ENCODE measurements around the gene ITGB2.

Gene ITGB2

DNA sequence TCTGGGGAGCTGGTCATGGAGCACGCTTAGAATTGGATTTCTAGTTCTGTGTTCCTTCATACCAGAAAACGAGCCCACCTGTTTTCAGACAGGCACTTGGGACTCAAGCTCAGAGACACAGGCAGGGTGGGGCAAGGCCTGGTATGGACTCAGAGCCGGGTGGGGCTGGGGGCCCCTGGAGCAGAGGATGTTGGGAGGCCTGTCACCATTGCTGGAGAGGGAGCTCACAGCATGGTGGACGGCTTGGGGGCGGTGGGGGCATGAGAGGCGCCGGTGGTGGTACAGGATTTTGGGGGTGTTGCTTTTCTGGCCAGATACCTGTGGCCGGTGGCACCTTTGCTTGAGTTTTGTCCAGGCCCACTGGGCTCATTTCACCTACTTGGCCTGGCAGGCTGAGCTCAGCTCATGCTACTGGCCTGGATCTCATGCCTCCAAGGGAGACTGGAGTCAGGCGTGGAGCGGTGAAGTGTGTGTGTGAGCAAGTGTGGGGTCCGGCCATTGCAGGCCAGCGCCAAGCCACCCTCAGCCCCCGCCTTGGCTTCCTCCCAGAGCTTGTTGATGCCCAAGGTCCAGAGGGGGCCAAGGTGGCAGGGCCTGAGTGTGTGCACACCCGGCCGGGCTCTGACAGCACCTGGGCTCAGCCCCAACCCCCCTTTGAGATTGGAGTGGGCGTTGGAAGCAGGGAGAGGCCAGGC is 27.9 kb upstream of the ITGB2 start:
- H3K9me3 Mint-ChIP-seq = no peaks in the 10 kb centered on the region
- H3K4me1 Mint-ChIP-seq = peaks cover 7% of the 10 kb centered on the region
- peaks cover 10% of the 10 kb centered on the region for H3K36me3 Mint-ChIP-seq (ENCODE audit: low read depth)

GRCh38 chr21:44947930-44948331 is 27.2 kb upstream of the ITGB2 start:
- Mint-ChIP-seq H3K9me3 (no peaks in the 10 kb centered on the region), H3K4me1 (peaks cover 6% of the 10 kb centered on the region), H3K36me3 (ENCODE audit: low read depth) (peaks cover 10% of the 10 kb centered on the region), H3K4me3 (no peak overlapping the region), H3K27me3 (ENCODE audit: low read depth) (no peaks in the 10 kb centered on the region), H3K27ac (no peak overlapping the region)
- no peak for TF ChIP-seq CTCF (IDR thresholded peaks at IDR 0.05; ENCODE audit: unreplicated experiment in 3 of 3)

More for the DNA sequence above, 27.9 kb upstream of the ITGB2 start:
- Mint-ChIP-seq H3K27ac (no peak overlapping the region), H3K4me3 (no peak overlapping the region), H3K27me3 (ENCODE audit: low read depth) (no peaks in the 10 kb centered on the region)
- no peak for TF ChIP-seq CTCF (IDR thresholded peaks at IDR 0.05; ENCODE audit: unreplicated experiment in 3 of 3)

DNA sequence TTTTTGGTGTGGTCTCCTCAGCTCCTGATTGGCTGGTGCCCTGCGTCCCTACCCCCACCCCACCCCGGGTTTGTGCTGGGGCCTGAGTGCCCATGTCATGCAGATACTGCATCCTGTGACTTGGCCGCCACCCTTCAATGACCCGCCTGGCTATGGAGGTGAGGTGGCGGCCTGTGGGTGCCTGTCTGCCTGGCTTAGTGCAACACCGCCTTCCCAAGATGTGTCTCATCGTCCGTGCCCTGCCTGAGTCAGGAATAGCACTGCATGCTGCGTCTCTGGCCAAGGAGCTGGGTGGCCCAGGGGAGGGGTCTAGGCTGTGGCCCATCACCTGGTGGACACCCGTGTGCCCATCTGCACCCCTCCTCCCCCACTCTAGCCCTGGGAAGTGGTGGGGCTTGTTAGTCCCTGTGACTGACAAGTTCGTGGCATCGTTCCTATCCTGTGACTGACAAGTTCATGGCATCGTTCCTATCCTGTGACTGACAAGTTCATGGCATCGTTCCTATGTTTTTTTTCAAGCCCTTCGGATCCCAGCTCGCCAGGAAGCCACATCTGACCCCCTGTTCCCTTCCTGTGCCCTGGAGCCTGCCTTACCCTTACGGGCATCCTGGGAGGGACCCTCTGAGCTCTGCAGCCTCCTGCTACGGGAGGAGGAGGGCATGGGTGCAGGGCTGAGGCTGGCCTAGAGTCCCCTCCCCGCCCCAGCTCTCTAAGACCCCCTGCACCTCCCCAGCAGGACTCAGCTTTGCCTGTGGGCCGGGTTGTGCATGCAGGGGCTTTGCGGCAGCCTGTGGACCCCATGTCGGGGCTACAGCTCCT is 26.6 kb upstream of the ITGB2 start:
- H3K4me3 Mint-ChIP-seq = no peak overlapping the region
- no peaks in the 10 kb centered on the region for H3K9me3 Mint-ChIP-seq
- peaks cover 10% of the 10 kb centered on the region for H3K36me3 Mint-ChIP-seq (ENCODE audit: low read depth)
- TF ChIP-seq CTCF (IDR thresholded peaks at IDR 0.05; ENCODE audit: unreplicated experiment in 3 of 3) = no peak
- peaks cover 2% of the 10 kb centered on the region for H3K4me1 Mint-ChIP-seq
- H3K27me3 Mint-ChIP-seq (ENCODE audit: low read depth) = no peaks in the 10 kb centered on the region
- H3K27ac Mint-ChIP-seq = no peak overlapping the region

DNA sequence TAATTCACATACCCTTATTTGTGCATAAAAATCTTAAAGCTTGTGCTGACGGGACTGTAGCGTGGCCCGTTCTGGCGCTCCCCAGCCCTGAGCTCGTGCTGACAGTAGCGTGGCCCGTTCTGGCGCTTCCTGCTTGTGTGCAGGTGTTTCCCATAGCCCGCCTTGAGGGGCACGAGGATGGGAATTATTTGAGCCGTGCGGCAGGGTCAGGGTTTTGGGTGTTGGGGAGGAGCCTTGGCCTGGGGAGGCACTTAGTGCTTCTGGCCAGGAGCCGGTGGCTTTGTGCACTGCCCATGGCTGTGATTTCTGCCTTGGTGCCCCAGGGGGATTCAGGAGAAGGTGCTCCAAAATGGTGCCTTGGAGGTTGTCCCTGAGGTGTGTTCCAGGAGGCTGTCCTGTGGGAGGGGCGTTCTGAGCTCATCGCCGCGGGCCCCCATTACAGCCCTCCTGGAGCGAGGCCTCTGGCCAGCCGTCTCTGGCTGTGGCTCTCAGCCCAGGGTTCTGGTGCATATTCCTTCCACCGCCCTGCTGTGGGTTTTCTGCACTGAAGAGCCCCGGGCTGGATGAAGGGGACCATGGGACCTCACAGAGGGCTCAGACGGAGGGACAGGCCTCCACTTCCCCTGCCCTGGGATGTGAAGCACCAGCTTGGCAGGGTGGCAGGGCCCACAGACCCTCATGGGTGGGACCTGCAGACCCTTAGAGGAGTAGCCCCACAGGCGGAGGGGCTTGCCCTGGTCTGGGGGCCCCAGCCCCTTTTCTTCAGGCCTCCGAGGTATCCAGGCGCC is 25.7 kb upstream of the ITGB2 start:
- Mint-ChIP-seq H3K27me3 (ENCODE audit: low read depth) (no peaks in the 10 kb centered on the region), H3K9me3 (no peaks in the 10 kb centered on the region), H3K4me3 (no peak overlapping the region), H3K36me3 (ENCODE audit: low read depth) (peaks cover 10% of the 10 kb centered on the region), H3K27ac (no peak overlapping the region), H3K4me1 (peaks cover 7% of the 10 kb centered on the region)
- TF ChIP-seq CTCF (IDR thresholded peaks at IDR 0.05; ENCODE audit: unreplicated experiment in 3 of 3) = no peak

GRCh38 chr21:44944596-44944995 is 23.9 kb upstream of the ITGB2 start:
- Mint-ChIP-seq H3K9me3 (no peaks in the 10 kb centered on the region), H3K27me3 (ENCODE audit: low read depth) (no peaks in the 10 kb centered on the region), H3K27ac (no peak overlapping the region), H3K4me3 (peak overlapping the region in 1 of 3 experiments; percentile 30), H3K36me3 (ENCODE audit: low read depth) (peaks cover 10% of the 10 kb centered on the region), H3K4me1 (peaks cover 19% of the 10 kb centered on the region)
- no peak for TF ChIP-seq CTCF (IDR thresholded peaks at IDR 0.05; ENCODE audit: unreplicated experiment in 3 of 3)
